ENCODE results near the gene CNIH3.

DNA sequence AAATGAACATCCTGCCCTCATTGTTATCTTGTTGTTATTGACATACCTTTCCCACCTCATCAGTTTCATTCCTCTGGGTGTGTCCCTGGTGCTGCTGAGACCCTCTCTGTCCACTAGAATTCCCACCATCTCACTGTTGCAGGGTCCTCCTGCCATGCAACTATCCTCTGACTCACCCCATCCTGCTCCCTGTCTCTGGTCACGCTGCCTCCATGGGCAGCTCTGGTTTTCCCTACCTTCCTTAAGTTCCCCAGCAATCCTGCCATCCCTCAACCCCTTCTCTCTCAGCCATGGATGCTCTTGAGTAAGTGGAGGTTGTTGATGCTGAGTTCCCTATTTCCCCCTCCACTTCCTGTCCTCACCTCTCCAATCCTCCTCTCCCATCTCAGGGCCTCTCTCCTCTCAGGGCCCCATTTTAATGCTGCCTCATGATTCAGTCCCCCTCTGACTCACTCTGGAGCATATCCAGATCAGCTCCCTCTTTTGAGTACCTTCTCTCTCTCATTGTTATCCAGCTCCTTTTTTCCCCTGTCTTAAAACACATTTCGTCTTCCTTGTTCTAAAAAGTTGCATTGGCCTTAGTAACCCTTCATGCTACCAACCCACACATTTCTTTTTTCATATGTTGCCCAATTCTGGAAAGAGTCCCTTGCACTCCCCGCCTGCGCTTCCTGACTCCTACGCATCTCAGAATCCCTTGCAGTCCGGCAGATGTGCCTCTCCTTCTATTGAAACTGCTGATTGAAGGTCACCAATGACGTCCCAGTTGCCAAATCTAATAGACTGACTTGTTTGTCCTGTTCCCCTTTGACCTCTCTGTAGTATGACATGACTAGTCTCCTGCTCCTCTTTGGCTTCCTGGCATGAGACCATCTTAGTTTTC, 92.0 kb downstream of the CNIH3 start:
- TF ChIP-seq, protein P1, sequence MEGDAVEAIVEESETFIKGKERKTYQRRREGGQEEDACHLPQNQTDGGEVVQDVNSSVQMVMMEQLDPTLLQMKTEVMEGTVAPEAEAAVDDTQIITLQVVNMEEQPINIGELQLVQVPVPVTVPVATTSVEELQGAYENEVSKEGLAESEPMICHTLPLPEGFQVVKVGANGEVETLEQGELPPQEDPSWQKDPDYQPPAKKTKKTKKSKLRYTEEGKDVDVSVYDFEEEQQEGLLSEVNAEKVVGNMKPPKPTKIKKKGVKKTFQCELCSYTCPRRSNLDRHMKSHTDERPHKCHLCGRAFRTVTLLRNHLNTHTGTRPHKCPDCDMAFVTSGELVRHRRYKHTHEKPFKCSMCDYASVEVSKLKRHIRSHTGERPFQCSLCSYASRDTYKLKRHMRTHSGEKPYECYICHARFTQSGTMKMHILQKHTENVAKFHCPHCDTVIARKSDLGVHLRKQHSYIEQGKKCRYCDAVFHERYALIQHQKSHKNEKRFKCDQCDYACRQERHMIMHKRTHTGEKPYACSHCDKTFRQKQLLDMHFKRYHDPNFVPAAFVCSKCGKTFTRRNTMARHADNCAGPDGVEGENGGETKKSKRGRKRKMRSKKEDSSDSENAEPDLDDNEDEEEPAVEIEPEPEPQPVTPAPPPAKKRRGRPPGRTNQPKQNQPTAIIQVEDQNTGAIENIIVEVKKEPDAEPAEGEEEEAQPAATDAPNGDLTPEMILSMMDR (IDR thresholded peaks at IDR 0.05), result no peak
- TF ChIP-seq EZH2 (IDR thresholded peaks at IDR 0.05; ENCODE audit: borderline replicate concordance, insufficient read depth, low read depth, low read length, poor library complexity, severe bottlenecking), result no peak

All from B cell (primary cell).